Measurements from ENCODE around the gene SLCO2A1.
A peak's percentile ranks its signal among the peaks of the same experiment; 100 is the strongest.

SLCO2A1 gene

DNA sequence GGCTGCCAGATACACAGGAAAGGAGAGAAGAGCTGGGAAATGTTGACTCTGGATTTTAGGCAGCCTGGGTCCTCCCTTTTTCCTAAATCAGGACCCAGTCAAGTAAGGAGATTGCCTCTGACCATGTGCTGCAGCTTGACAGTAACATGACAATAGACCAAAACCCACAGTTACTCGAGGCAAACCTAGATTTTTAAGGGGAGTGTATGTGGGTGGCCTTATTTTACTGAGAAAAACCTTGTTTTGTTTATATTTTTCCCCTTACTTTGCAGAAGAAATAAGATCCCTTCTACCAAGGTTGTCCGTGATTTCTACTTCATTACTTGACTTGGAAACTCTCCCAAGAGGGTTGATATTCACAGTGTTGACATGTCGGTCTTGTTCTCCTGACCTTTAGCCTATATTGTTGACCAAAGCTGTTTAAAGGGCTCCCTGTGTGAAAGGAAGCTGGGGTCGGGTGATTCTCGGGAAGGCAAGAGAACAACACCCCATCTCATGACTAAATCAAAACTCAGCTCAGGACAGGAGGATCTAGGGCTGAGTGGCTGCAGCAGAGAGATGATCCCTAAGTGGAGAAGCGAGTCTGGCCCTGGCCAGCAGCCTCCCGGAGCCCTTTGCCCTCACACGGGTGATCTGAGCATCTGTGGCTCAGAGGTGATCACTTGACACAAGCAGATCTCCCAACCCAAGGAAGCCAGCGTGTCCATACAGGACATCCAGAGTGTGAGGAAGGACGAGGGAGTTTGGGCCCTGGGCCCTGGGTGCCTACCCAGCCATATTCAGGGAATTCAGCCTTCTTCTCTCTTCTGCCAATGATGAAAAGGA lies 31.0 kb upstream of the SLCO2A1 start:
- DNase-seq: peak; percentile 2

DNA sequence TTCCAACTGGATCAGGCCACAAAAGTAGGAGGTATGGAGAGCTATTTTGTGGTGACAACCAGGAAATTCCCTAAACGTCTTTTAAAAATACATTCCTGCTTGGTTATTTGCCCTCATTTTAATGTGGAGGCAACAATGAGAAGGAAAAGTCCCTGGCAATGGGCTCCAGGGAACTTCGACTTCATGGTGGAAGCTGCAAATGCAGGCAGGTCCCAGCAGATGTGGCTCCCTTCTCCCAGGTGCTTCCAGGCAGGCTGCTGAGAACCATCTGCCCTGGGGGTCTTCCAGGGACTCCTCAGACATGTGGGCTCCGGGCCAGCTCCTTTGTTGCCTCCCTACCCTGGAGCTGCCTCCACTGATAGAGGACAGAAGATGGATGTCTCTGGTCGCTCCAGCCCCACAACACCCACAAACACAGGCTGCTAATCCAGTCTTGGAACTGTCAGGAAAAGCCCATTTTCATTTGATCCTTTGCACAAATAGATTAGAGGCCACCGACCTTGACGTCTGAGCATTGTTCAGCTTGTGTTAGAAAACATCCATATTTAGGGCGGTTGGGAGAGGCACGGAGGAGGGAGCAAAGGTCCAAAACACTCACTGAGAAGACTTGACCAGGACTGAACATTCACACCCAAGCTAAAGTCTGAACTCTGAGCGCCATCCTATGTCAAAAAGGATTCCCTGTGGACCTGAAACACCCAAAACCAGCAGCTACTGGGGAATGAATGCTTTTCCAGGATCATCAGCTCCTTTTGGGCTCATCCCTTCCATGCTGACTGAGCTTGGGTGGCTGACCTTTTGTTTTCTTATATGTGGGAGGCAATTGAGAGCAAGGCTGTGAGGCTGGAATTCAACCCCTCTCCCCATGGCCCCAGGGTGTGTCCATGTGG lies 30.2 kb upstream of the SLCO2A1 start:
- DNase-seq: peak; percentile 3

DNA sequence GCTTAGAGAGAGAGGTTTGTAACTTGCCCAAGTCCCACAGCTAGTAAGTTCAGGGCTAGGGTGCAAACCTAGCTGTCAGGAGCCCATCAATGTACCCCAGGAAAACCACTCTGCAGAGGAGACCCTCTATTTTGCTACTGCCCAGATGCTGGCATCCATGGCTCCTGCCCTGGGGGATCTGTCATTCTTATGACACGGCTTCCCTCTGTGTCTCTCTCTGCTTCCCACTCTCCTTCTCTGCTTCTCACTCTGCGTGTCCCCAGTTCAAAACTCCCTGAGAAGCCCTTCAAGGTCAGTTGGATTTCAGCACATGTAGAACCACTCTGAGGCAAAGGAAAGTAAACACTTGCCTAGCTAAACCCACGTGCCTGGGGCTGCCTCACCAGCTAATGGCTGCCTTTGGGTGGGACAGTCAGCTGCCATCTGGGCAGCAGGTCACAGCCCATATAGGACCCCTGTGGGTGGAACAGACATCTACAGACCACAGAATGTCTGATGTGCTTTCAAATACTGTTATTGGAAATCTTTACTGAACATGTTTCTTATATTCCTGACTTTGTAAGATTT lies 29.4 kb upstream of the SLCO2A1 start:
- no peak for DNase-seq

DNA sequence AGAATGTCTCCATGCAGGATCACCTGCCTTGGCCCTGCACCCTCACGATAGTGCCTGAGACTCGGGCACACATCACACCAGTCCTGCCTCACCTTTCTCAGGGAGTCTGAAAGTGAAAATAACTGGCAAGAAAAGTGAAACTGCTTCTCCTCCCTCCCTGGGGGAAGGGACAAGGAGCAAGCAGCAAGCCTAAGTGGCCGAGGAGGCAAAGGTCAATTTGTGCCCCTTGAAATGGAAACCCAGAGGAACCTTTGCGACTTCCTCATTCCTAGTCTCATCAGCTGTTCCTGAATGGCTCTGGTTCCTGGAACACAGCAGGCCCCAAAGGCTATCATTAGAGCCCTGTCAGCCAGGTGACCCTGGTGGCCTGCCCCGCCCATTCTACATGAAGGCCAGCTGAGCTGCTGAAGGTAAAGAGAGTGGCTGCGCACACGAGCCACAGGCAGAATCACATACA lies 28.0 kb upstream of the SLCO2A1 start:
- DNase-seq: peak; percentile 15

DNA sequence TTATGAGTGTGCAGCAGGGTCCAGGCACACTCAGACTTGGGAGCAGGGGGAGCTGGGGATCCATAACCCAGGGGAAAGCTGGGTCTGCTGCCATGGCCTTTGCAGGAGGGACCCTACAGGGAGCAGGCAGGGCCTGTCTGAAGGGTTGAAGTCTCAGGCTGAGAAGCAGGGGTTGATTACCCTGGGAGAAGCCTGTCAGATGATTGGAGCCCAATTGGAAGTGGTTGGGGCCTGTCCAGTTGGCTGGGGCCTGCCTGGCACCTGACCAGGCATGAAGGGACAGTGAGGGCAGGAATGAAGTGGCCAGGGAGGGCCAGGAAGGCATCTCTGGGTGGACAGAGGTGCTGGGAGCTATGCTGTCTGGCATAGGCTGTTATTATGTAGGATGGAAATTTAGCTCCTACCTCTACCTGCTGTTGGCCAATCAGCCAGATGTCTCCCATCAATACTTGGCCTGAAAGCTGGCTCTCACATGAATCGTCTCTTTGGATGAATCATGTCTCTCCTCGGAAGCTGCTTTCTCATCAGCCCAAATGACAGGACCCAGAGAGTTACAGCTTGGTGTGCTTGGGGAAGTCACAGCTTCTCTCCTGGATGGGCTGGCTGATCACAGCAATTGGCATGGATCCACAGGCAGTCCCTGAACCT lies 27.4 kb upstream of the SLCO2A1 start:
- no peak for DNase-seq

DNA sequence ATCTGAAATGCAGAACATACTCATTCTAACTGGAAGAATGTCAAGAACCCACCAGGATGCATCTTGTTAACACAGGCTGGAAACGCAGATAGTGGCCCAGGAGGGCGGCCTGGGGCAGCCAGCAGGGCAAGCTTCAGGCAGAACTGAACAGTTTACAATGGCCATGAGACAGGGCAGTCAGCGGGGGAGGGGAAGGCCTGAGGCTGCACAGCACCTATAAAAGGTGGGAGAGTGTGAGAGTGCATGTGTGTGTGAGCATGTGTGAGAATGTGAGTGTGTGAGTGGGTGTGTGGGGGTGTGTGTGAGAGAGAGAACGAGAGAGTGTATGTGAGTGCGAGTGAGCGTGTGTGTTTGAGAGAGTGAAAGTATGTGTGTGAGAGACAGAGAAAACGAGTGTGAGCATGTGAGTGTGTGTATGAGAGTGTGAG lies 26.8 kb upstream of the SLCO2A1 start:
- DNase-seq: no peak

DNA sequence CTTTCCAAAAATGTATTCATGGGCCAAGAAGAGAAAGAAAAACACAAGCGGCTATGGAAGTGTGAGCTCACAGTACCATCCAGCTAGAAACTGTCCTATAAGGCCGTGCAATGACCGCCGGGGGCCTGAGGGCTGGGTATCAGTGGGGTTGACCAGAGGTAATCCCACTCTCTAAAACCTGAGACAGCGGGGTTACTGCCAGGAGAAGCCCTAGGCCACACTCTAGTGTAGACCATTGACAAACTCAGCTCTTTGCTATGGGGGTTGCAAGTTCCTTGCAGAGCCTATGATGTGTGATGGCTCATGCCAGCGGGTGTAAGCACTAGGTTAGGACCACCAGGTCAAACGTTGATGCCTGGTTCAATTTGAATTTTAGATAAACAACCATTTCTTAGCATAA lies 25.9 kb upstream of the SLCO2A1 start:
- DNase-seq: no peak

DNA sequence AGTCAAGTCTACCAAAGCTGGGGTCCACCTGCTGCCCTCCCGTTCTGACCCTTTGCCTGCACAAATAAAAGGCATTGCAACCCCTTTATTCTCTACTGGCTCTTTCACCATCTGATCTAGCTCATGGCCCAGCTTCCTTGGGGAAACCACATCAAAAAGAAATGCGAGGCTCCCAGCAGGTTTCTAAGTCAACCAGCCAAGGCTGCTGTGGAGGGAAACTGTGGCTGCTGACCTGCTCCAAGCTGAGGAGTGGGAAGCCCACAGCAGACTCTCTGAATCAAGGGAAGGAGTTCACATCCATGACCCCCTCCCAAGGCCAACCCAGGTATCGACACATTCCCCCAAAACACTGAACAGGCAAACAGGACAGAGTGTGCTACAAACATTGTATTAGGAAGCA lies 25.2 kb upstream of the SLCO2A1 start:
- DNase-seq: no peak

DNA sequence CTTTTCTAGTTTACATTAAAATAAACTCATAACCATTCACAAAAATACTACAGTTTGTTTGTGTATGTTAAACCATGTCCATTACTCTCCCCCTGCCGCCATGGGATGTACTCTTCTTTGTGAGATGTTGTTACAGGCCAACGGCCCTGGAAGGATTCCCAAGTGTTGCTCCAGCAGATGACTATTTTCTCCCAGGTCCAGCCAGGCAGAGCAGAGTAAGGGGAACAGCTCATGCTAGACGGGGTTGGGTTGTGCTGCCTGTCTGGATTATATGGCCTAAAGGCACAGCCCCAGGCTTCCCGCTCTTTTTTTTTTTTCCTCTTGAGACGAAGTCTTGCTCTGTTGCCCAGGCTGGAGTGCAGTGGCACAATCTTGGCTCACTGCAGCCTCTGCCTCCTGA lies 24.5 kb upstream of the SLCO2A1 start:
- no peak for DNase-seq

DNA sequence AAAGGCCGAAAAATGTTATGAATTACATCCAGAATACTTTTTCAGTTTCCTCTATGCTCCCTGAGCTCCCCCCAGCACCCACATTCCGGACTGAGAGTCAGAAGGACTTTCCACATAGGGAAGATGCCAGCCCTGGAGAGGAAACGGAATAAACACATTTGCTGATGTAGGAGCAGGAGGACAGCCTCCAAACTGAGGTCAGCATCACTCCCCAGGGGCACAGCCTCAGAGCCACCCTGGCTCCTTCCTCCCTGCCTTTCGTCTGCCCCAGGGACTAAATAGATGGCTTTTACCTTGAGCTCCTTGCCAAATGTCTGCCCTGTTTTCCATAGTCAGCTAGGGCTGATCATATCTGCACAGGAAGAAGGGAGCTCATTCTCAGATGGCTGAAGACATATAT lies 22.6 kb upstream of the SLCO2A1 start:
- no peak for DNase-seq

DNA sequence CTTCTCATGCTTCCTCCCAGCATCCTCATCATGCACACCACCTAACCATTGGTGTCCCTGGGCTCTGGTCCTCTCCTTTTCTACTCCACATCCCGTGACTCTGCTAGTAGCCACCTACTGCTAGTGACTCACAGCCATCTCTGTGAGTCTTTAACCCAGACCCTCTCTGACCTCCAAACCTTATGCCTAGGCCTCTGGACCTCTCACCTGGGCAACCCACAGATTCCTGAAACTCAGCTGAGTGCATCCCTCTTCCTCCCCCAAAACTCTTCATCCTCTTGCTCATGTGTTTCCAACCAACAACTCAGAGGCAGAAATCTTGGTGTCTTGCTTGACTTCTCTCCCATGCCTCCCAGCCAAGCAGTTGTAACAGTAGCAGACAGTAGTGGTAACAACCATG lies 20.0 kb upstream of the SLCO2A1 start:
- DNase-seq: no peak

DNA sequence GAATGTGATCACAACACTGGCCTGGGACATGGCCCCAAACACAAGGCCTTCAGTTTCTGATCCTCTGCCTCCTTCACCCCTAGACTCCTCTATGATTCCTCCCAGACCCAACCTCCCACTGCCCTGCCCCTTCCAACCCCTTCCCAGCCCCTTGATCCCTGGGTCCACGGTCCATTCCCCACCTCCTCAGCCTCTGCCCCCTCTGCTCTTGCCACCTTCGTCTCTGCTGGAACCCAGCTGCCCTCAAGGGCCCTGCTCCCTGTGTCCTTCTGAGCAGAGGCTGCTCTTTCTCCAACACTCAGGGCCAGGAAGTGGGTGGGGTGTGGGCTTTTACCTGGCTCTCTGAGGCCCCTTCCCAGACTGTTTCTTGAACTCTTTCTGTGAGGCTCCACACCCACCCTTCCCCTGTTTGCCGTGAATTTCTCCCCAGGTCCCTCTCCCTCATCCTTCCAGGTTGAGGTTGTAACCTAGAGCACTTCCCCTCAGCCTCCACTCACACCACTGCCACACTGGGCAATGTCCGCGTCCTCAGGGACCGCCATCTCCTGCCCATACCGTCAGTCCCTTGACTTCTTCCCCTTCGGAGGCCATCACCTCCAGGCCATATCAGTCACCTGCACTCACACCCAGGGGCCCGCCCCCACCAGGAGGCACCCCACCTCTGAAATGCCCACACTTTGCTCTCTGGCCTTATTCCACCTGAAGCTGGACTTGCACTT lies 18.7 kb upstream of the SLCO2A1 start:
- no peak for DNase-seq

DNA sequence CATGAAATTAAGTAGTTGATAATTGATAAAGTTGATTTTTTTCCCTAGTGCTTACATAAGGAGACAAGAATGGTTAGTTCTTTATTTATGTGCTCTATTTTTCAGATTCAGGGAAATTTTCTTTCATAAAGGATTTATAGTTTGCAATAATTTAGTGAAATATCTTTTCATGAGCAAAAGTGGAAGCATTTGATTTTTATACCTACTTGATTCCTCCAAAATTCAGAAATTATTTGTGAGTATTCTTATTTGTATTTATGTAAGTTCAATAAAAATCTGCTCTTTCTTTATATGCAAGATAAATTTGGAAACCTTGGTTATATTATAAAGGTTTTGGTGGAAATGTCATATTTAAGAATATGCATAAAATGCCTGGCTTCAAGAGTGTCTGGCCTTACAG lies 14.7 kb upstream of the SLCO2A1 start:
- DNase-seq: no peak

DNA sequence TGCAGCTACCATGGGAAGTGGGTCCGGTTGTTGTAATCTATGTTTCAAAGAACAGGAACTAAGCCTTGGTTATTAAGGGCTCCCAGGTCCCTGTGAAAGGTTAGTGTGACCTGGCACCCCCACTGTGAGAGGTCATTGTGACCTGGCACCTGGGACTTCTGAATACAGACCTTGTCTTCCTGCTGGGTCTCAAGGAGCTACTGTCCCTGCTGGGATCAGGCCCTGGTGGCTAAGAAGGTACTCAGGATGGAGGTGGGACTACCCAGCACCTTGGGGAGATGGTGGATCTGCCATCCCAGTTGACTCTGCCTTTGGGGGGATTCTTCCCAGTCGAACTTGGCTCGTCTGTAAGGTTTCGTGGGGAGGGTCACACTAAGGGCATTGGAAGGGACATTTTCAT lies 10.3 kb upstream of the SLCO2A1 start:
- DNase-seq: no peak

DNA sequence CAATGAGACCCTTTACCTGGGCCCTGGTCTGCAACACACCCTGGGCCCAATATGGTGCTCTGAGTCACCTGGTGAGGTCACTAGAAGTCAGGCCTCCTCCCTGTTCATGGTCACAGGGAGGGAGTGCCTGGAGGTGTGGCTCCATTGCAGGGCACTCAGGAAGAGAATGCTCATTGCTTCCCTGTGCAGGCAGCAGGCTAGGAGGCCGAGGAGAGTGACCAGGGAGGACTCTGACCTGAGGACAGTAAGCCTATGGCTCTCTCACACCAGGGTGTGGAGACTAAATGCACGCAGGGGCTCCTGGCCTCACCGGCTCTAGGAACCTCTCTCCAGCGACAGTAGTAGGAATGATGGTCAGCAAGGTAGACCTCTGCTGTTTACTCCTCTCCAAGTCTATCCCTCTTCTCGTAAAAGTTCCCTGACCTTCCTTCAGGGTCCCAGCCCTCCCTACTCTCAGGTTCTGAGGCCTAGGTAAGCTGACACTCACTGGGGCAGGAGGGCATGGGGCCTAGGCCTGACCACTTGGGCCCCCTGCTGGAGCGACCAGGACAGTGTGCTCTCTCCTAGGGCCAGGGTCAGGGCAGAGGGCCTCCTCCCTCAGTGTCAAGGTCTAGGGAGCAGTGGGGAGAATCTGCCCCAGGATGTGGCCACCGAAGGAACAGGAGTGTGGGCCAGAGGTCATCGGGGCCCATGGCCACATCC lies 9.6 kb upstream of the SLCO2A1 start:
- no peak for DNase-seq

DNA sequence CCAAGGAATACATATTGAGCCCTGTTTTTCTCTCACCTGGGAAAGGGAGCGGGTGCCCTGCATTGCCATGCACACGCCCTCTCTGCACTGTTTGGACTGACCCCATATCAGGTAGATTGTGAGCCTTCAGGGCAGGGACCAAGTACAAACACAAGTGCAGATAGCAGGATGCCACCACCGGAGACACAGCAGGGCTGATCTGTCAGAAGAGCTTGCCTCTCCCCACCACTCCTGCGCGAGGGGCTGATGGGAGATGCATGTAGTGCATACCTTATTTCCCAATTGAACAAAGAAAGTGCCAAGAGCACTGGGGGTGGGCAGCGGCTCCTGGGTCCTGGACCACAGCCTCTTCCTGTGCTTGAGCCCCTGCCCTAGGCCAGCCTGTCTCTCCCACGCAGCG lies 9.0 kb upstream of the SLCO2A1 start:
- no peak for DNase-seq

DNA sequence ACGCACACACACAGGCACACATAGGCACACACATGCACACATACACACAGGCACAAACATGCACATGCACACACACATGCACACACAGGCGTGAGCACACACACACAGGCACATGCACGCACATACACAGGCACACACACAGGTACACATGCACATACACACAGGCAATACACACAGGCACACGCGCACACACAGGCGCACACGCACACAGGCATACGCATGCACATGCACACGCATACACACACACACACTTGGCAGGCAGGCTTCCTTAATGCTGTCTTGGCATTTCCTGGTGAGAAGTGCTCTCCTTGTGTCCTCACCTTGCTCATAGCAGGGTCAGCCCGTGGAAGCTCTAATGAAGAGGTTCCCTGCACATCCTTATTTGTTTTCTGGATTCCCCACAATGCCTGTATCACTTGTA lies 8.4 kb upstream of the SLCO2A1 start:
- no peak for DNase-seq

DNA sequence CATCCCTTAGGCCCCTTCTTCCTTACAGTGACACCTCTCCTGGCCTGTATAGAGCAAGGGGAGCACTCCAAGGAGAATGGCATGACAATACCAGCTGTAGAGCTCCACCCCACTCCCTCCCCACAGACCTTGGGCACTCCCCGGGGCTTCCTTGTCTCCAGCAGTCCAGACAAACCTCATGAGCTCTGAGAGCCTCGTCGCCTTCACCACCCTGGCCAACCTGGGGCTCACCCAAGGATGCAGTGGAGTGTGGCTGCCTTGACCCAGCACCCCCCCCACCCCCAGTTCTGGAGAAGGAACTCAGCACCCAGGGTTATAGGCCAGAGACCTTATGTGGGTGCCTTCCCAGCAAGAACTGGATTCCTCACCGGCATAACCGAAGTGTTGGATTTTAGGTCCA lies 7.4 kb upstream of the SLCO2A1 start:
- no peak for DNase-seq

DNA sequence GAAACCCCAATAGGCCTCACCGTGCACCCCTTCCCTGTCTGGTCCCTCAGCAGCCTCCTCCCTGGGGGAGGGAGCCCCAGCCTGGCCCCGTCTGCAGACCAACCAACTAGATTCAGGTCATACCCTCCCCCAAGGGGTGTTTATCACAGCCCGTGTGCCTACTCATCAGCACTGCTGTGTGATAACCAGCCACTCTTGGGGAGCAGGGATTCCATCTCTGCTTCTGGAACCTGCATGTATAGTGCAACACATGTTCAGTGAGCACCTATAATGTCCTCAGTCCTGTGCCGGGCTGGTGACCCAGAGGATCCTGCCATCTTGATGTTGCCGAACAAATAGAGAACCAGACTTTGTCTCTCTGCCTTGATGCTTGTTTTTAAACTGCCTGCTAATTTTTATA lies 6.6 kb upstream of the SLCO2A1 start:
- no peak for DNase-seq

DNA sequence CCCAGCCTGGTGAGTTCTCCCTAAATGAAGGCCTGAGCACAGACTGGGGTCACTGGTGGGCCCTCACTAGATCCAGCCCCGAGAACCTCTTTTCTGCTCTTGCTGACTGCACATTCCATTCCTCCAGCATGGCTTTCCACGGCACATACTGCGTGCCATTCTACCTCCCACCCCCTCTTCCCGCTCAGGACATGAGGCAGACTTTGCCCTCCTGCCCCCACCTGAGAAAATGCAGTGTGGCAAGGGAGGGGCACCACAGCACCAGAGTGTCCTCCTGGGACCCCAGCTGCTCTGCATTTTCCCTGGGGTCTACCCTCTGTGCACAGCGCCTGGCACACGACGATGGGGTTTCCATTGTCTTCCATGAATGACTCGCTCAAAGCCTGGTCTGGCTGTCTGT lies 6.1 kb upstream of the SLCO2A1 start:
- peak; percentile 2 for DNase-seq

DNA sequence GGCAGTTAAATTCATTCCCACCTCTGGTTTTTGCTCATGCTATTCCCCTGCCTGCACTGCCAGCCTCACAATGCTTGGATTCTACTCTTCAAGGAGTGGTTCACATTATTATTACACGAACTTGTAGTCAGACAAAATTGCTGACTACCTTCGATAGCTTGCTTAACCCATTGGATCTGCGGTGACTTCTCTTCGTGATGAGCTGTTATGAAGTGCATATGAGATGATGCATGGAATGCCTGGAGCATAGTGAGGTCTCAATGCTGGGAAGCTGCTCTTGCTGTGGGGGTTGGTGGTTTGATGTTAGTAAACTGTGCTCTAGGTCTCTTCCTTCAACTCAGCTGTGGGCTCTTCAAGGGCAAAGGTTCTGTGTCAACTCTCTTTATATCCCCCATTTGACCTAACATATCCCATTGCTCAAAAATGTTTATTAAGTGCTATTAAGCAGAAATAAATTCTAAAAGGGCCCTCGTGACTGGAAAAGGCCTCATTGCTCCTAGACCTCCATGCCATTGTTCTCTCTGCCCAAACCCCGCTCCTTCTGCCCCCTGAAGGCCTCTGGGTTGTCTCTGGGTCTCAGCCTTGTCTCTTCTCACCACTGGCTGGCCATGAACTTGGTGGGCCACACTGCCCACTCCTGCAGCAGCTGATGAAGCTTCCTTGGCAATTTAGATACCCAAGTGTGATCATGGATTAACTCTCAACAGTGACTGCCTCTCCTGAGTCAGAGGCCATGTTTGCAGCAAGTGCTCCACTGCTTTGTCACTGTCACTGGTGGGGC lies 4.5 kb upstream of the SLCO2A1 start:
- DNase-seq: no peak
